GM20000 (cell line): Measurements from ENCODE around the gene RAD18.

Source experiments
- DNase-seq: peaks from one replicate; pipeline ENCODE4 v3.0.0; 2012; ENCODE audit warnings: low spot score
- CTCF ChIP-seq: IDR thresholded peaks from 2 replicates; pipeline ENCODE4 v1.5.1; 2012; ENCODE audit warnings: mild to moderate bottlenecking, control low read depth; ENCODE audit errors: extremely low read depth, missing control alignments

Gene RAD18

DNA sequence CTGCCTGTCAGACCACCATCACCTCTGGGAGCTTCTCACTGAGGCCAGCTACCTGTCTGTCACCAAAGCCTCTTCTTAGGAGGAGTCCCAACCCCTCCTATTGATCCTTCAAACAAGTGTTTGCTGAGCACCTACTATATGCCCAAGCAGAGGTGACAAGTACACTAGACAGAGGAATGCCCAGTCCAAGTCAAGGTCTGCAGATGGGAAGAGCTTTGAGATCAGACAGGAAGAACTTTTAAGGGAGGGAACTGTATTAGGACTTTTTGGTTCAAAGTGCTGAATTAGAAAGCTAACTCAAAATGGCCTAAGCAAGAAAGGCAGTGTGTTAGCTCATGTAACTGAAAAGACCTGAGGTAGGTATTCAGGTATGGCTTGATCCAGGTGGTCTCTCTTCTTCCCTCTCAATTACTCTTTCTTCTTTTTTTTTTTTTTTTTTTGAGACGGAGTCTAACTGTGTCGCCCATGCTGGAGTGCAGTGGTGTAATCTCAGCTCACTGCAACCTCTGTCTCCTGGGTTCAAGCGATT, 3.6 kb upstream of the RAD18 start:
- DNase-seq = no peak
- no peak for TF ChIP-seq CTCF

DNA sequence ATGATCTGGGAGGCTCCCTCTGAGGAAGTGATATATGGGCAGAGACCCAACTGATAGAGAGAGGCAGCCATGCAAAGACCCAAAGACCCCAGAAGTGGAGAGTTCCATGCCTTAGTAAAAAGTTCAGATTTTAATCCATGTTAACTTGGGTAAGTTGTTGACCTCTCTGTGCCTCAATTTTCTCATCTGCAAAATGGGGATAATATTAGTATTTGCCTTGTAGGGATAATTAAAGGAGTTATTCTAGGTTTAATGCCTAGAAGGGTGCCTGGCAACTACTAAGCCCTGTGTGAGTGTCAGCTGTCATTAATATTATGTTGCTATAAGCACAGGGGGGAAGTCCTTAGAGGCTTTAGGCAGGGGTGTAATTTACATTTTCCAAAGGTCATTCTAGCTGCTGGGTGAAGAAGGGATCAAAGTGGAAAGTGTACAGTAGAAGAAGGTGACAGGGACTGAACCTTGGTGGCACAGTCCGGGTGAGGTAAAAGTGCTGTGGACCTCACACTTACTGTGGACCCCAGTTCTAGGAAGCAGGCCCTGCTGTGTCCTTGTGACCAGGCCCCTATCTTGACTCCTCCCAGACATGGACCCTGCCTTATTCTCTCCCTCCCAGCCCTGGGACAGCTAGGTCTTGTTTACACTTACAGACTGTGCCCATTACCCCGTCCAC, 3.0 kb upstream of the RAD18 start:
- TF ChIP-seq CTCF = no peak
- DNase-seq = no peak

DNA sequence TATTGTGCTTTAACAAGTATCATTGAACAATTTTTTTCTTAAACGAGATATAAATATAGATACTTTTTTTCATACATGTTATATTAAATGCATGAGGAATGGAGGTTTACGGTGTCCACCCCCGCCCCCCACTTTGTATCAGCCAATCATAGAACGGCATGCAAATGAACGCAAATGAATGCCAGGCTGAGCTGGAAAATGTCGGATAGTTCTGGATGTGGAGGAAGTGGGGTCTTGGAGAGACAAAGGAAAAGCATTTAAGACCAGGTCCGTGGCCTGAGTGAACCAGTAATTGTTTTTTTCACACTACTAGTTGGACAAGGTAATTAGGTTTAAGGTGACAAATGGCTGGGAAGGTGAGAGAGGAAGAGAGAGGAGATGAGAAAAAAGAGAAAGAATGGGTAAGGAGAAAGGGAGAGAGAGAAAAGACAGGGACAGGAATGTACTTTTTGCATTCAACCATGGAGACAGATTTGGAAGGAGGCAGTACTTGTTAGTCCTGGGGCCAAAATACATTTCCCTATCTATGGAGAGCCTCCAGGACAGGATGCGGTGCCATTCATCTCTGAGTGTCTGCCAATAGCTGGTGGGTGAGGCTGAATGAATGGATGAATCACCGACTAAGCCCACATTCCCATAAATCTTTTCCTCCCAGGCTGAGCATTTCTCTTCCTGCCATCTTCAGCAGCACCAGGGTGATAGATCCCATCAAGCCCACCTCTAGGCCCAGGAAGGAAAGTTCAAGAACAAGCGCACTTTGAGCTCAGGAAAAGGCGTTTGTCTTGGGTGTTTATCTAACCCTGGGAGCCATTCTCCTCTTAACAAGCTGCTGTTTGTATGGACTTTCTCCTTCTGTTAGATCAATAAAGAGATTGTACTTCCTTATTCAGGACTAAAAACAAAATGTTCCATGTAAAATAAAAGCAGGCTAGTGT, 1.4 kb upstream of the RAD18 start:
- no peak for TF ChIP-seq CTCF
- no peak for DNase-seq

DNA sequence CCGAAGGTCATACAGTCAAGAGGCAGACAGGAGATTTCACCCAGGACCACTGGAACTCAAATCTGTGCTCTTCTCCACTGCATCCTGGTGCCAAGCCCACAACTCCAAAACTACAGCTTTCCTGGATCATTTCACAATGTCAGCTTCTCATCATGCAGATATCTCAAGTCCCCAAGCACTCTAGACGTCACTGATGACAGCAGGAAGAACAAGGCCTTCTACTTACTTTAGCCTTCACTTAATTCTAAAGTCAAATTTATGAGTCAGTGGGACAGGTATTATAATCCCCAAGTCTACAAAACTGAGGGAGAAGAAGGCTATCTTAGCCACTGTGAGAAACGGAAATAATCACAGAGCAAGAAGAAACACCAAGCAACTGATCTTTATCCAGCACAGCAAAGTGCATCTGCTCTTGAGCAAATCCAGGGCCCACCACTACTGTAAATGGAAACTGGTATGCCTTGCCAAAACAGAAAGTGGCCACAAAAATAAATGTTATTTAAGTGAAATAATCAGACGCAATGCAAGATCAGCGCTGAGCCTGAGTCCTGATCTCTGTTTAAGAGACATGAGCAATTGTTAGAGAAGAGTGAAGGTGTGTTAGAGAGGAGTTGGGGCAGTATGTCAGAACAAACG, 928 bp downstream of the RAD18 start:
- TF ChIP-seq CTCF = no peak
- no peak for DNase-seq

- TF ChIP-seq CTCF = no peak
- no peak for DNase-seq
Measured at GRCh38 chr3:8959668-8960067, 3.6 kb downstream of the RAD18 start.

GRCh38 chr3:8954938-8955763, 8.1 kb downstream of the RAD18 start:
- no peak for TF ChIP-seq CTCF
- DNase-seq = peak; percentile 54
